Measurements from ENCODE around the gene SH3GL3. TPM values are rescaled to one million over a fixed set of nuclear protein-coding genes. Genes with fewer than 3 reads are reported as not detected.

The SH3GL3 gene
- polyA plus RNA-seq, 1 donor = 3.9 TPM

Other genes starting within 250 kb of the SH3GL3 start
- 41.1 TPM for gene HDGFL3, start 239.5 kb upstream of the SH3GL3 start, polyA plus RNA-seq (ENCODE audit: insufficient read length)
- 2.2 TPM for gene BNC1, start 162.7 kb upstream of the SH3GL3 start, polyA plus RNA-seq (ENCODE audit: insufficient read length)
- 28.7 TPM for gene ADAMTSL3, start 206.8 kb downstream of the SH3GL3 start, polyA plus RNA-seq (ENCODE audit: insufficient read length)